Skeletal muscle satellite cell (primary cell): Measurements from ENCODE around the gene PCCA.
"Not testable (repeated sequence)": the region's sequence is repeated elsewhere in the genome, so short reads cannot be mapped to it uniquely, and the experiment has no call there.

Experiments
- H3K27me3 ChIP-seq: 2 replicates; pipeline ENCODE4 v1.7.0; 2013; ENCODE audit warnings: low read length; ENCODE audit not compliant: control insufficient read depth, insufficient read depth
- H3K36me3 ChIP-seq: 2 replicates; pipeline ENCODE4 v1.7.0; 2013; ENCODE audit warnings: mild to moderate bottlenecking, control low read depth, low read length; ENCODE audit not compliant: insufficient read depth
- H3K4me1 ChIP-seq: 2 replicates; pipeline ENCODE4 v1.7.0; 2013; ENCODE audit warnings: low read length; ENCODE audit not compliant: control insufficient read depth, insufficient read depth
- H3K4me2 ChIP-seq: 2 replicates; pipeline ENCODE4 v1.7.0; 2013; ENCODE audit warnings: mild to moderate bottlenecking, low read length
- H3K4me3 ChIP-seq: 2 replicates; pipeline ENCODE4 v1.7.0; 2013; ENCODE audit warnings: low read length
- H3K9ac ChIP-seq: 2 replicates; pipeline ENCODE4 v1.7.0; 2013; ENCODE audit warnings: mild to moderate bottlenecking, low read depth, low read length, moderate library complexity
- H3K9me3 ChIP-seq: replicated peaks from 2 replicates; pipeline ENCODE4 v1.7.0; 2013; ENCODE audit warnings: mild to moderate bottlenecking, control low read depth, low read length

PCCA gene

GRCh38 chr13:100146534-100146933 is 57.6 kb downstream of the PCCA start:
- Histone ChIP-seq H3K4me3 (no peak overlapping the region), H3K4me1 (no peaks in the 10 kb centered on the region), H3K27me3 (no peaks in the 10 kb centered on the region), H3K9ac (no peak overlapping the region), H3K4me2 (no peak overlapping the region), H3K36me3 (no peaks in the 10 kb centered on the region), H3K9me3 (no peaks in the 10 kb centered on the region)

GRCh38 chr13:100147825-100148224 is 58.9 kb downstream of the PCCA start:
- no peaks in the 10 kb centered on the region for H3K27me3 ChIP-seq
- H3K9me3 ChIP-seq, result no peaks in the 10 kb centered on the region
- no peak overlapping the region for H3K4me3 ChIP-seq

DNA sequence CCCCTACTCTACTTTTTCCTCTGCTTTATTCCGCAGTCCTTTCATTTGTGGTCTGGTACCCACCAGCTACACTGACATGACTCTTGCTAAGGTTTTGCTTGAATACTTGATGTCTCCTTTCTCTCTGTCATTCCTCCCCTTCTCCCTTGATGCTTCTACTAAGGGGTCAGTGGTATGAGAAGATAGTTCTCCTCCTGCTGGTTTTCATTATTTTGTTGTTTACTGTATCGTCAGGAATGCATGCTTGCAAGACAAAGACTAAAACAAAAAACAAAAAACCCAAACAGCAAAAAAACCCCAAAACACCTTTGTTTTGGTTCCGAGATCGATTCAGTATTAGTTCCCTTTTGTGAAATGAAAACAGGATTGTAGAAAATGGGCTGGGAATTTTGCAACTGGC is 59.5 kb downstream of the PCCA start:
- no peak overlapping the region for H3K4me2 ChIP-seq
- H3K27me3 ChIP-seq, result no peaks in the 10 kb centered on the region
- H3K4me3 ChIP-seq, result no peak overlapping the region
- H3K9ac ChIP-seq, result no peak overlapping the region
- no peaks in the 10 kb centered on the region for H3K9me3 ChIP-seq
- no peaks in the 10 kb centered on the region for H3K4me1 ChIP-seq
- no peaks in the 10 kb centered on the region for H3K36me3 ChIP-seq

More at GRCh38 chr13:100147825-100148224, 58.9 kb downstream of the PCCA start:
- no peaks in the 10 kb centered on the region for H3K36me3 ChIP-seq
- no peaks in the 10 kb centered on the region for H3K4me1 ChIP-seq
- H3K4me2 ChIP-seq, result no peak overlapping the region
- H3K9ac ChIP-seq, result no peak overlapping the region

- Histone ChIP-seq H3K27me3 (no peaks in the 10 kb centered on the region), H3K9ac (no peak overlapping the region), H3K4me2 (no peak overlapping the region), H3K4me3 (no peak overlapping the region), H3K9me3 (no peaks in the 10 kb centered on the region), H3K4me1 (no peaks in the 10 kb centered on the region), H3K36me3 (no peaks in the 10 kb centered on the region)
These were observed 60.5 kb downstream of the PCCA start for GRCh38 chr13:100149389-100149788.

DNA sequence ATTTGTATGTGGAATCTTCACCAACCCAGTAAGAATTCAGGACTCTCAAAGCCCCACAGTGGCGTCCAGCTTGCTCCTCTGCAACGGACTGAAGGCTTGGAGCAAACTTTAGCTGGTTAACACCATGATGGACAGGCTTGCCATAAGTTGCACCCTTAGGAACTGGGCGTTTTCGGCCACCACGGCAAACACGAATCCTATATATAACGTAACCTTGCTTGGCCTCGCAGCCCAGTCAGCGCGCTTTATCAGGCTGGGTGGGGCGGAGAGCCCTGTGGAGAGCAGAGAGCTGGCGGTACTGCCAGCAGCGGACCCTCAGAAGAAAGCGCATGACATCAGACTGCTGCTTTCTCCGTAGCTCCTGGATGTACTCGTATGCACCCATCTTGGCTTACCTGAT is 61.8 kb downstream of the PCCA start:
- not testable (repeated sequence) for H3K4me1 ChIP-seq

DNA sequence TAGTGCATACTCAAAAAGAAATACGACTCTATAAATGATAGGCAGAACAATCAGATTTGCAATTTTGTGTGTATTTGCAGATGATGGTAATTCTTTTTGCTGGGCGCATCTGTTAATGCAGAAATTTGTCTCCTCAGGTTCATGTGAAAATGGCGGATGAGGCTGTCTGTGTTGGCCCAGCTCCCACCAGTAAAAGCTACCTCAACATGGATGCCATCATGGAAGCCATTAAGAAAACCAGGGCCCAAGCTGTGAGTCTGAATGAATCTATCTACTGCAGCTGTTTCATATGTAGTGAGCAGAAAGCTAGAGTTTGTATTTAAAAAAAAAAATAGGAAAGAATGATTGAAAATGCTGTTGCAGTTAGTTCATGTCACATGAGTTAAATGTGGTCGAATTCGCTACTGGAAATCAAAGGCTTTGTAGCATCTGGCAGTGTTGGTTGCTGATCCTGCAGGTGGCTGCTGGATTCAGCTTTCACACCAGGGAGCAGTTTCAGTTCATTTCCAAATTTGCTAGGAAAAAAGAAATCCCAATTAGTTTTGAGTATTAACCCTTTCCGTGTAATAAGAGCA is 66.0 kb downstream of the PCCA start:
- Histone ChIP-seq H3K4me2 (no peak overlapping the region), H3K9ac (no peak overlapping the region), H3K9me3 (no peaks in the 10 kb centered on the region)

More for the DNA sequence above, 61.8 kb downstream of the PCCA start:
- H3K9me3 ChIP-seq, H3K9ac ChIP-seq, H3K36me3 ChIP-seq, H3K4me3 ChIP-seq, H3K4me2 ChIP-seq, H3K27me3 ChIP-seq: not testable (repeated sequence)

GRCh38 chr13:100156788-100157187 is 67.9 kb downstream of the PCCA start:
- H3K9ac ChIP-seq, result no peak overlapping the region
- no peaks in the 10 kb centered on the region for H3K27me3 ChIP-seq
- H3K36me3 ChIP-seq, result no peaks in the 10 kb centered on the region
- no peaks in the 10 kb centered on the region for H3K9me3 ChIP-seq
- no peak overlapping the region for H3K4me2 ChIP-seq
- peaks cover 6% of the 10 kb centered on the region for H3K4me1 ChIP-seq
- no peak overlapping the region for H3K4me3 ChIP-seq

More for the DNA sequence above, 66.0 kb downstream of the PCCA start:
- no peak overlapping the region for H3K4me3 ChIP-seq
- no peaks in the 10 kb centered on the region for H3K36me3 ChIP-seq
- no peaks in the 10 kb centered on the region for H3K27me3 ChIP-seq
- peaks cover 6% of the 10 kb centered on the region for H3K4me1 ChIP-seq

DNA sequence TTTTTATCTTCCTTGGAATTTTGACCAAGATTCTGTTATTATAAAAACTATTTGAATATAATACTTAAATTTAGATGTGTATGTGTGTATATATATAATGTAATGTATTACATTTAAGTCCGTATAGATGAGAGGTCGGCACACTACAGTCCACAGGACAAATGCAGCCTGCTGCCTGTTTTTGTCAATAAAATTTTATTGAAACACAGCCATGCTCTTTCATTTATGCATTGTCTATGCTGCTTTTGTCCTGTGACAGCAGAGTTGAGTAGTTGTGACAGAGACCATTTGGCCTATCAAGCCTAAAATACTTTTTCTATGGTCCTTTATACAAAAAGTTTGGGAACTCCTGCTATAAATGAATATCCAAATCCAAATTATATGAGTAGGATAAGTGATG is 69.7 kb downstream of the PCCA start:
- H3K4me1 ChIP-seq, result peaks cover 6% of the 10 kb centered on the region
- no peak overlapping the region for H3K4me2 ChIP-seq
- H3K27me3 ChIP-seq, result no peaks in the 10 kb centered on the region
- no peaks in the 10 kb centered on the region for H3K36me3 ChIP-seq
- no peak overlapping the region for H3K4me3 ChIP-seq
- H3K9ac ChIP-seq, result no peak overlapping the region
- H3K9me3 ChIP-seq, result no peaks in the 10 kb centered on the region

DNA sequence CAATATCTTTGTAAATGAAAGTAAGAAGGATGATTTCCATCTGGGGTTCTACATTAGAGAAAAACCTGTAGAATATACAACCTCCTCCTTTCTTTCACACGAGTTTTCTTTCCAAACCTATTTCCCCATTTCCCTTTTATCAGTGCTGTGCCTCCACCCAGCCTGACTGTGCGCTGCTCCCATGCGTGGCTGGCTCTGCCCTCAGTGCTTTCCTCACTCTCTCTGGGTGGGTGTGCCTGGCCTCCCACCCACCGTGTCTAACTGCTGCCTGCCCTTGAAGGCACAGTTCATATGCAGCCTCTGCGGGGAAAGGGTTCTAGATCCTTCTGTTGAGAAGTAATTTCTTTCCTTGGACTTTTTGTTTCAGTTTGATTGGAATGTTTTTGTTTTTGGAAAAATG is 70.7 kb downstream of the PCCA start:
- Histone ChIP-seq H3K36me3 (no peaks in the 10 kb centered on the region), H3K4me2 (no peak overlapping the region), H3K4me3 (no peak overlapping the region), H3K9ac (no peak overlapping the region), H3K4me1 (peaks cover 6% of the 10 kb centered on the region), H3K9me3 (no peaks in the 10 kb centered on the region), H3K27me3 (no peaks in the 10 kb centered on the region)

DNA sequence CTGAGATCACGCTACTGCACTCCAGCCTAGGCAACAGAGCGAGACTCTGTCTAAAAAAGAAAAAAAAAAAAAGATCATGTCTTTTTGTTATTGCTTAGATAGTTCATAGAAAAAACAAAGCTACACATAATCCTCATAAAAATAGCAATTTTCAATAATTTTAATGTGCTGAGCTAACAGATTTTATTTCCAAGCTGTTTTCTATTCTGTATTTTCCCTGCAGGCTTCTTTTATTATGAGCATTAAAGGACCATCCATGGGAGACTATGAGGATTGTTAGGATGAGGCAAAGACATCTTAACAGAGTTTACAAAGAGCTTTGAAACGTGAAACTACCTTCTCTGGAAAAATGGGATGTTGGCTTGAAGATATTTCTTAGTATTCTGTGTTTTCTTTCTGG is 71.6 kb downstream of the PCCA start:
- Histone ChIP-seq H3K4me1 (peaks cover 6% of the 10 kb centered on the region), H3K9me3 (no peaks in the 10 kb centered on the region)

GRCh38 chr13:100163375-100163774 is 74.5 kb downstream of the PCCA start:
- H3K9me3 ChIP-seq, result no peaks in the 10 kb centered on the region
- H3K9ac ChIP-seq, result no peak overlapping the region
- H3K27me3 ChIP-seq, result no peaks in the 10 kb centered on the region
- H3K4me1 ChIP-seq, result no peaks in the 10 kb centered on the region
- no peaks in the 10 kb centered on the region for H3K36me3 ChIP-seq
- no peak overlapping the region for H3K4me2 ChIP-seq
- H3K4me3 ChIP-seq, result no peak overlapping the region

More for the DNA sequence above, 71.6 kb downstream of the PCCA start:
- Histone ChIP-seq H3K9ac (no peak overlapping the region), H3K4me2 (no peak overlapping the region), H3K4me3 (no peak overlapping the region), H3K27me3 (no peaks in the 10 kb centered on the region), H3K36me3 (no peaks in the 10 kb centered on the region)

- Histone ChIP-seq H3K9ac (no peak overlapping the region), H3K9me3 (no peaks in the 10 kb centered on the region), H3K4me1 (peaks cover 6% of the 10 kb centered on the region), H3K36me3 (no peaks in the 10 kb centered on the region), H3K4me2 (no peak overlapping the region), H3K4me3 (no peak overlapping the region), H3K27me3 (no peaks in the 10 kb centered on the region)
These were observed 84.3 kb downstream of the PCCA start for GRCh38 chr13:100173203-100173602.
